ENCODE data around the gene FOXJ3.

The FOXJ3 gene

GRCh38 chr1:42302034-42302433 is 33.0 kb downstream of the FOXJ3 start:
- no peak for DNase-seq

GRCh38 chr1:42298520-42298919 is 36.5 kb downstream of the FOXJ3 start:
- DNase-seq, result no peak

- DNase-seq, result no peak
These were observed 39.2 kb downstream of the FOXJ3 start for GRCh38 chr1:42295816-42296215.

- no peak for DNase-seq
These were observed 44.9 kb downstream of the FOXJ3 start for GRCh38 chr1:42290130-42290529.

- DNase-seq, result no peak
These were observed 46.6 kb downstream of the FOXJ3 start for GRCh38 chr1:42288311-42288985.

GRCh38 chr1:42282867-42283583 is 52.0 kb downstream of the FOXJ3 start:
- no peak for DNase-seq

GRCh38 chr1:42282024-42282579 is 52.9 kb downstream of the FOXJ3 start:
- DNase-seq, result no peak

GRCh38 chr1:42280821-42281220 is 54.2 kb downstream of the FOXJ3 start:
- DNase-seq, result no peak

- no peak for DNase-seq
These were observed 56.0 kb downstream of the FOXJ3 start for GRCh38 chr1:42279055-42279454.

- DNase-seq, result no peak
These were observed 62.1 kb downstream of the FOXJ3 start for GRCh38 chr1:42272920-42273319.

GRCh38 chr1:42267904-42268303 is 67.1 kb downstream of the FOXJ3 start:
- no peak for DNase-seq

GRCh38 chr1:42266253-42267135 is 68.5 kb downstream of the FOXJ3 start:
- DNase-seq, result no peak

- DNase-seq, result no peak
These were observed 70.4 kb downstream of the FOXJ3 start for GRCh38 chr1:42264511-42265190.

- DNase-seq, result no peak
These were observed 72.0 kb downstream of the FOXJ3 start for GRCh38 chr1:42263019-42263418.

GRCh38 chr1:42260376-42261070 is 74.5 kb downstream of the FOXJ3 start:
- no peak for DNase-seq

GRCh38 chr1:42259739-42260064 is 75.3 kb downstream of the FOXJ3 start:
- no peak for DNase-seq

GRCh38 chr1:42259059-42259738 is 75.8 kb downstream of the FOXJ3 start:
- no peak for DNase-seq

- DNase-seq, result no peak
These were observed 76.8 kb downstream of the FOXJ3 start for GRCh38 chr1:42258218-42258617.

- no peak for DNase-seq
These were observed 84.0 kb downstream of the FOXJ3 start for GRCh38 chr1:42251042-42251441.

- no peak for DNase-seq
These were observed 84.9 kb downstream of the FOXJ3 start for GRCh38 chr1:42250164-42250563.

- DNase-seq, result no peak
These were observed 93.9 kb downstream of the FOXJ3 start for GRCh38 chr1:42240966-42241755.
